Endothelial cell of umbilical vein (primary cell): ENCODE results near the gene SLC12A5.

Experiments
- CTCF ChIP-seq, 2 donors: IDR thresholded peaks; 1 replicate in 1 of 2; 2 replicates in 1 of 2; pipeline ENCODE4 v1.5.1; 2011; ENCODE audit warnings: low read length in 2 of 2, mild to moderate bottlenecking in 2 of 2, moderate library complexity in 2 of 2, control low read depth in 1 of 2, inconsistent platforms in 1 of 2, low read depth in 1 of 2; ENCODE audit not compliant: insufficient read depth in 1 of 2; ENCODE audit errors: extremely low read depth in 1 of 2
- EZH2 ChIP-seq: IDR thresholded peaks from 2 replicates; pipeline ENCODE4 v1.6.1; 2012; ENCODE audit warnings: borderline replicate concordance, low read depth, mild to moderate bottlenecking, moderate library complexity, low read length, inconsistent platforms; ENCODE audit not compliant: severe bottlenecking
- JUN ChIP-seq: IDR thresholded peaks from 2 replicates; pipeline ENCODE4 v1.6.1; 2011; ENCODE audit warnings: borderline replicate concordance, low read depth; ENCODE audit not compliant: insufficient read length, insufficient read depth
- MYC ChIP-seq: IDR thresholded peaks from one replicate; pipeline ENCODE4 v1.6.1; 2011; ENCODE audit warnings: mild to moderate bottlenecking, low read depth, low read length
- POLR2A ChIP-seq: IDR thresholded peaks from 2 replicates; pipeline ENCODE4 v1.6.1; 2012; ENCODE audit warnings: low read depth, mild to moderate bottlenecking, control low read depth, low read length
- POLR2AphosphoS5 ChIP-seq: IDR thresholded peaks from 2 replicates; pipeline ENCODE4 v1.6.1; 2012; ENCODE audit warnings: low read depth, mild to moderate bottlenecking, control low read depth, low read length, moderate library complexity; ENCODE audit not compliant: insufficient read depth

GRCh38 chr20:46107061-46107460 is 78.0 kb downstream of the SLC12A5 start:
- no peak for TF ChIP-seq EZH2
- no peak for TF ChIP-seq POLR2AphosphoS5
- TF ChIP-seq CTCF (IDR thresholded peaks at IDR 0.05; ENCODE audit: extremely low read depth in 1 of 2, insufficient read depth in 1 of 2, low read depth in 1 of 2, low read length in 2 of 2) = no peak
- TF ChIP-seq POLR2A = no peak
- TF ChIP-seq JUN = no peak
- no peak for TF ChIP-seq MYC
